Mesothelial cell of epicardium (in vitro differentiated cells): ENCODE measurements around the gene ZNF786. TPM values are rescaled to one million over a fixed set of nuclear protein-coding genes. Genes with fewer than 3 reads are reported as not detected.

Experiments used
- DNase-seq, 2 experiments: peaks; one replicate each; pipeline ENCODE4 v3.0.0; 2021; ENCODE audit warnings: low spot score in 2 of 2; ENCODE audit not compliant: unreplicated experiment in 2 of 2
- H3K27ac Mint-ChIP-seq: 2 replicates; pipeline ENCODE4 v1.8.0; 2021; ENCODE audit warnings: mixed read lengths
- H3K27me3 Mint-ChIP-seq: 2 replicates; pipeline ENCODE4 v1.8.0; 2021; ENCODE audit warnings: low read depth, mixed read lengths
- H3K36me3 Mint-ChIP-seq: 2 replicates; pipeline ENCODE4 v1.8.0; 2021; ENCODE audit warnings: mixed read lengths
- H3K4me1 Mint-ChIP-seq: 2 replicates; pipeline ENCODE4 v1.8.0; 2021; ENCODE audit warnings: mixed read lengths
- H3K4me3 Mint-ChIP-seq: 2 replicates; pipeline ENCODE4 v1.8.0; 2021; ENCODE audit warnings: mild to moderate bottlenecking, moderate library complexity, mixed read lengths
- H3K9me3 Mint-ChIP-seq: 2 replicates; pipeline ENCODE4 v1.8.0; 2021; ENCODE audit warnings: mixed read lengths
- CTCF ChIP-seq: fragments of 200-600 bp; sonication (generic); IDR thresholded peaks from one replicate; pipeline ENCODE4 v1.5.0; 2021; ENCODE audit warnings: antibody characterized with exemption; ENCODE audit not compliant: unreplicated experiment
- total RNA-seq: library from RNA; stranded (reverse); gene quantifications from 3 replicates; pipeline ENCODE4 v1.2.1, GENCODE V29; 2021

The ZNF786 gene
- total RNA-seq, 1 donor from 2014 or later: 12.1 TPM

- H3K27ac Mint-ChIP-seq: peak within 1 kb of the TSS; percentile 99
- peaks cover 12% of the 10 kb centered on the region for H3K36me3 Mint-ChIP-seq
- no peaks in the 10 kb centered on the region for H3K27me3 Mint-ChIP-seq
- H3K4me1 Mint-ChIP-seq: peaks cover 26% of the 10 kb centered on the region
- TF ChIP-seq CTCF: peak; percentile 93
- DNase-seq: peak; percentile 91 to 98
- H3K4me3 Mint-ChIP-seq: peak within 1 kb of the TSS; percentile 96
- H3K9me3 Mint-ChIP-seq: peaks cover 7% of the 10 kb centered on the region
Measured at GRCh38 chr7:149125863-149126661, 35.5 kb upstream of the ZNF786 start, which contains the start of gene ZNF425. Gene ZNF425, minus strand, starts transcription at chr7:149126324. Its CDS starts 111 bp downstream, at chr7:149126213.

DNA sequence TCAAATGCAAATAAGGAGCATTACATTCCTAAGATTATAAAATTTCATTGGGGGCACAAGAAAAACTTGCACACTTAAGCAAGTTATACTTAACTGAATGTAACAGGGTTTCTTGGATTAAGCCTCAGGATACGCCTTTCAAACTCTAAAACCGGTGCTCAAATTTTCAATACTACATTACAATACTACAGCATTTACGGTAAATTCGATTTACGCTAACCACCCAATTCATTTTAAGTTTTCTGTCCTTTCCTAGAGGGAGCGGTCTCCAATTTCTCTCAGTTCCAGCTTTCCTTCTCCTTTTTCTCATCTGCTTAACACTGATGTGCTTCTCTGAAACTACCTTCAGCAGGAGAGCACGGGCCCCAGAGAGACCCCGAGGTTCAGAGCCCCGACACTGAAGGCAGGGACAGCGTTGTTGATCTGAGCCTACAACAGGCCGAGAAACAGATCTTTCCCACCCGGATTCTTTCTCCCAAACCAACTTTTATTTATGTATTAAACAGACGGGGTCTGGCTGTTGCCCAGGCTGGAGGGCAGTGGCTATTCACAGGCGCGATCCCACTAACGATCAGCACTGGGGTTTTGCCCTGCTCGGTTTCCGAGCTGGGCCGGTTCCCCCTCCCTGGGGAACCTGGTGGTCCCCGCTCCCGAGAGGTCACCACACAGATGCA is 34.8 kb upstream of the ZNF786 start:
- H3K36me3 Mint-ChIP-seq: peaks cover 5% of the 10 kb centered on the region
- H3K27me3 Mint-ChIP-seq: no peaks in the 10 kb centered on the region
- DNase-seq: no peak
- TF ChIP-seq CTCF: no peak
- peak overlapping the region; percentile 99 for H3K27ac Mint-ChIP-seq
- H3K4me3 Mint-ChIP-seq: peak overlapping the region; percentile 96
- no peaks in the 10 kb centered on the region for H3K9me3 Mint-ChIP-seq
- H3K4me1 Mint-ChIP-seq: peaks cover 26% of the 10 kb centered on the region

- DNase-seq: no peak
- no peak overlapping the region for H3K27ac Mint-ChIP-seq
- peaks cover 20% of the 10 kb centered on the region for H3K36me3 Mint-ChIP-seq
- H3K27me3 Mint-ChIP-seq: no peaks in the 10 kb centered on the region
- no peak overlapping the region for H3K4me3 Mint-ChIP-seq
- no peaks in the 10 kb centered on the region for H3K9me3 Mint-ChIP-seq
- no peak for TF ChIP-seq CTCF
- no peaks in the 10 kb centered on the region for H3K4me1 Mint-ChIP-seq
Measured at GRCh38 chr7:149109969-149110368, 19.5 kb upstream of the ZNF786 start.

DNA sequence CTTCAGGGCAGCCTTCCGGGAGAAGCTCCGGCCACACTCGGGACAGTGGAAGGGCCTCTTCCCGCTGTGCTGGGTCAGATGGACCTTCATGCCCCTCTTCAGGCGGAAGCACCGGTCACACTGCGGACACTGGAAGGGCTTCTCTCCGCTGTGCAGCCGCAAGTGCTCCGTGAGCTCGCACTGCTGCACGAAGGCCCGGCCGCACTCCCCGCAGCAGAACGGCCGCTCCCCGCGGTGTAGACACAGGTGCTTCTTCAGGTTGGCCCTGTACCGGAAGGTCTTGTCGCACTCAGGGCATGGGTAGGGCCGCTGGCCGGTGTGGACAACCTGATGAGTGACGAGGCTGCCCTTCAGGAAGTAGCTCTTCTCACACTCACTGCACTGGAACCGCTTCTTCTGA is 14.2 kb upstream of the ZNF786 start:
- H3K4me3 Mint-ChIP-seq: no peak overlapping the region
- no peak for TF ChIP-seq CTCF
- no peaks in the 10 kb centered on the region for H3K27me3 Mint-ChIP-seq
- H3K9me3 Mint-ChIP-seq: no peaks in the 10 kb centered on the region
- DNase-seq: no peak
- H3K4me1 Mint-ChIP-seq: peaks cover 2% of the 10 kb centered on the region
- H3K27ac Mint-ChIP-seq: no peak overlapping the region
- peaks cover 21% of the 10 kb centered on the region for H3K36me3 Mint-ChIP-seq

GRCh38 chr7:149104214-149104613 is 13.7 kb upstream of the ZNF786 start:
- no peak for TF ChIP-seq CTCF
- Mint-ChIP-seq H3K27ac (no peak overlapping the region), H3K9me3 (no peaks in the 10 kb centered on the region), H3K4me3 (no peak overlapping the region), H3K4me1 (peaks cover 2% of the 10 kb centered on the region), H3K36me3 (peaks cover 19% of the 10 kb centered on the region), H3K27me3 (no peaks in the 10 kb centered on the region)
- no peak for DNase-seq
